HepG2 (cell line): ENCODE measurements around the gene CHCHD6. TPM values are rescaled to one million over a fixed set of nuclear protein-coding genes. Genes with fewer than 3 reads are reported as not detected.

Experiments
- ATAC-seq: fragments of 200-7000 bp; cut with Tn5 transposase; 3 replicates; pipeline ENCODE4 v1.9.1; 2020; ENCODE audit warnings: mild to moderate bottlenecking, moderate library complexity
- BruUV-seq: library from RNA; stranded (reverse); fragments of 400-500 nt; replicated peaks from 2 replicates; lab custom pipeline; 2021; lab: Mats Ljungman, UMichigan
- CTCF ChIA-PET: fragments of 300-600 bp; formaldehyde crosslinking; extraction: SDS; loops from one replicate; lab custom pipeline; 2021; ENCODE audit warnings: low total read pairs, inconsistent platforms, low intra/inter-chr PET ratio; lab: Yijun Ruan, JAX
- POLR2A ChIA-PET: fragments of 350-600 bp; sonication (Branson Sonifier 250); formaldehyde crosslinking; loops from one replicate; lab custom pipeline; 2020; ENCODE audit warnings: antibody characterized with exemption, inconsistent platforms; lab: Yijun Ruan, JAX
- DNase-seq: peaks from one replicate; pipeline ENCODE4 v3.0.0-alpha.2; 2015; ENCODE audit warnings: low spot score
- FAIRE-seq: peaks from 3 replicates; lab custom pipeline; 2011; peaks lifted over from hg19 to GRCh38; lab: Jason Lieb, UNC
- H2AFZ ChIP-seq: one replicate; pipeline ENCODE4 v1.6.1; 2011; ENCODE audit warnings: low read length, inconsistent platforms
- H3K27ac ChIP-seq: fragments of 300-600 bp; 3 replicates; pipeline ENCODE4 v1.8.0; 2011; ENCODE audit warnings: mixed run types, mild to moderate bottlenecking, mixed read lengths, low read length, inconsistent platforms; ENCODE audit not compliant: insufficient read depth; ENCODE audit errors: extremely low read length
- H3K27me3 ChIP-seq, 2 experiments: fragments of 200-600 bp in 1 of 2; 2 replicates in 1 of 2; 3 replicates in 1 of 2; pipeline versions ENCODE4 v1.6.0 to v1.8.0; 2011; ENCODE audit warnings: low read length in 2 of 2, mild to moderate bottlenecking in 2 of 2, moderate library complexity in 2 of 2, inconsistent platforms in 1 of 2; ENCODE audit not compliant: insufficient read depth in 2 of 2, control insufficient read depth in 1 of 2
- H3K36me3 ChIP-seq, 2 experiments: fragments of 200-600 bp in 1 of 2; replicated peaks in 1 of 2; 2 replicates in 1 of 2; 3 replicates in 1 of 2; pipeline versions ENCODE4 v1.5.1 to v1.8.0; 2011; ENCODE audit warnings: low read length in 2 of 2, inconsistent platforms in 1 of 2; ENCODE audit not compliant: insufficient read depth in 2 of 2, control insufficient read depth in 1 of 2
- H3K4me1 ChIP-seq: 2 replicates; pipeline ENCODE4 v1.5.1; 2012; ENCODE audit warnings: low read length, inconsistent platforms; ENCODE audit not compliant: insufficient read depth
- H3K4me2 ChIP-seq: 2 replicates; pipeline ENCODE4 v1.6.0; 2011; ENCODE audit warnings: low read depth, low read length, inconsistent platforms
- H3K4me3 ChIP-seq, 3 experiments: fragments of 200-600 bp in 1 of 3; sonication (generic), shearing (Covaris generic) in 1 of 3; replicated peaks in 1 of 3; 2 replicates each; pipeline ENCODE4 v1.5.1; 2011 to 2016; ENCODE audit warnings: low read length in 3 of 3, inconsistent platforms in 2 of 3, low read depth in 2 of 3, mild to moderate bottlenecking in 2 of 3, control low read depth in 1 of 3, mixed read lengths in 1 of 3; ENCODE audit not compliant: insufficient read depth in 1 of 3
- H3K79me2 ChIP-seq: one replicate; pipeline ENCODE4 v1.6.1; 2011; ENCODE audit warnings: low read length, inconsistent platforms; ENCODE audit not compliant: insufficient read depth
- H3K9ac ChIP-seq: 2 replicates; pipeline ENCODE4 v1.6.0; 2011; ENCODE audit warnings: mild to moderate bottlenecking, low read depth, low read length, inconsistent platforms; ENCODE audit not compliant: insufficient read depth
- H3K9me3 ChIP-seq: 2 replicates; pipeline ENCODE4 v1.5.1; 2012; ENCODE audit warnings: mild to moderate bottlenecking, low read length
- H4K20me1 ChIP-seq: 2 replicates; pipeline ENCODE4 v1.6.0; 2011; ENCODE audit warnings: inconsistent platforms, mild to moderate bottlenecking, low read length, moderate library complexity; ENCODE audit not compliant: insufficient read depth
- AFF4 ChIP-seq: sonication (generic); formaldehyde crosslinking; IDR thresholded peaks from 2 replicates; pipeline ENCODE4 v1.4.0; 2020; ENCODE audit warnings: missing genetic modification reagents
- AGO1 ChIP-seq: fragments of 200-400 bp; formaldehyde crosslinking; IDR thresholded peaks from 2 replicates; pipeline ENCODE4 v1.6.1; 2017; ENCODE audit warnings: mild to moderate bottlenecking, low read depth, low read length, moderate library complexity; ENCODE audit not compliant: poor library complexity, severe bottlenecking
- ATF1 ChIP-seq: IDR thresholded peaks from 2 replicates; pipeline ENCODE4 v1.6.1; 2016; ENCODE audit warnings: mild to moderate bottlenecking, control low read depth
- GFI1 ChIP-seq: sonication (generic); formaldehyde crosslinking; IDR thresholded peaks from 2 replicates; pipeline ENCODE4 v1.5.0; 2020; ENCODE audit warnings: missing genetic modification reagents, mild to moderate bottlenecking, borderline replicate concordance
- HDAC2 ChIP-seq: sonication (generic); formaldehyde crosslinking; IDR thresholded peaks from 2 replicates; pipeline ENCODE4 v1.4.0; 2020; ENCODE audit warnings: missing genetic modification reagents
- MIXL1 ChIP-seq: IDR thresholded peaks from 2 replicates; pipeline ENCODE4 v1.6.1; 2016
- RFXAP ChIP-seq: sonication (generic); formaldehyde crosslinking; IDR thresholded peaks from 2 replicates; pipeline ENCODE4 v1.4.0; 2020; ENCODE audit warnings: missing genetic modification reagents, borderline replicate concordance
- RNF2 ChIP-seq: fragments of 450-650 bp; conservative IDR thresholded peaks from 2 replicates; pipeline ENCODE4 v1.6.1; 2016; ENCODE audit warnings: low read depth
- TFAP4 ChIP-seq: sonication (generic); IDR thresholded peaks from 2 replicates; pipeline ENCODE4 v1.6.1; 2016; ENCODE audit warnings: low read depth, borderline replicate concordance
- TRAFD1 ChIP-seq: sonication (generic); formaldehyde crosslinking; IDR thresholded peaks from 2 replicates; pipeline ENCODE4 v1.5.1; 2020; ENCODE audit warnings: missing genetic modification reagents, mild to moderate bottlenecking, borderline replicate concordance
- ZBTB49 ChIP-seq: sonication (generic); formaldehyde crosslinking; IDR thresholded peaks from 2 replicates; pipeline ENCODE4 v1.4.0; 2020; ENCODE audit warnings: missing genetic modification reagents, borderline replicate concordance
- ZFP36L1 ChIP-seq: sonication (generic); formaldehyde crosslinking; IDR thresholded peaks from 2 replicates; pipeline ENCODE4 v1.8.0; 2022; ENCODE audit warnings: mild to moderate bottlenecking, missing genetic modification reagents, moderate library complexity
- ZNF263 ChIP-seq: sonication (generic); formaldehyde crosslinking; IDR thresholded peaks from 2 replicates; pipeline ENCODE4 v1.4.0; 2020; ENCODE audit warnings: missing genetic modification reagents
- ZNF331 ChIP-seq: sonication (generic); formaldehyde crosslinking; IDR thresholded peaks from 2 replicates; pipeline ENCODE4 v1.4.0; 2020; ENCODE audit warnings: missing genetic modification reagents
- ZNF710 ChIP-seq: sonication (generic); formaldehyde crosslinking; IDR thresholded peaks from 2 replicates; pipeline ENCODE4 v1.5.0; 2020; ENCODE audit warnings: mild to moderate bottlenecking, missing genetic modification reagents, borderline replicate concordance
- WGBS: methylation state at CpG from one replicate; pipeline ENCODE4 v1.1.6; 2017; ENCODE audit warnings: low lambda C conversion rate; 5-methylcytosine and 5-hydroxymethylcytosine counted together
- in situ Hi-C: cut with HindIII; loops from 2 replicates; pipeline ENCODE4 v1.10.0; 2017; ENCODE audit warnings: low pct_unique_long_range_greater_than_20kb; ENCODE audit not compliant: extremely low pct_ligation_motif_present
- intact Hi-C: fragments of 100-400 bp; cut with micrococcal nuclease; formaldehyde crosslinking; loops from one replicate; pipeline ENCODE4 v1.10.0; 2022; ENCODE audit not compliant: unreplicated experiment
- polyA plus RNA-seq, 8 experiments: library from polyadenylated mRNA; depleted of rRNA in 3 of 8; stranded (reverse) in 7 of 8; unstranded in 1 of 8; fragments of >200 nt; fragmentation: Illumina TruSeq in 4 of 8; extraction: Trizol in 4 of 8; gene quantifications; 2 replicates each; pipeline versions ENCODE4 v1.2.1 to v1.2.3, GENCODE V29; 2011 to 2016; ENCODE audit warnings: low read depth in 4 of 8, missing spikeins in 1 of 8, mixed read lengths in 1 of 8; ENCODE audit not compliant: insufficient read depth in 1 of 8
- total RNA-seq, 5 experiments: library from RNA; depleted of rRNA; stranded (reverse); fragments of >200 nt; fragmentation: Illumina TruSeq; extraction: Trizol; gene quantifications; 2 replicates each; pipeline ENCODE4 v1.2.3, GENCODE V29; 2016; ENCODE audit warnings: low read depth in 1 of 5

CHCHD6 gene
- total and polyA plus RNA-seq, 2 of the 13 experiments (the other 11 are each of a cell fraction or from before 2014, with no cell fraction given): 20.3 to 20.8 TPM

- Histone ChIP-seq H3K9me3 (no peaks in the 10 kb centered on the region), H4K20me1 (peaks cover 4% of the 10 kb centered on the region; the same call in 1 of the 2 replicates), H3K4me2 (no peak overlapping the region), H3K4me3 (no peak overlapping the region), H3K79me2 (no peaks in the 10 kb centered on the region), H3K27me3 (no peaks in the 10 kb centered on the region), H3K36me3 (peaks cover 21 to 24% of the 10 kb centered on the region in 2 experiments; a peak in 4 of 5 replicates), H2AFZ (no peak overlapping the region), H3K9ac (no peak overlapping the region), H3K4me1 (no peaks in the 10 kb centered on the region), H3K27ac (no peak overlapping the region)
- intact Hi-C loops: no loop called here
- ATAC-seq (no peak), DNase-seq (no peak), FAIRE-seq (no peak)
- 100% methylated on average over 5 of the region's 8 CpGs for WGBS
- POLR2A ChIA-PET: no interaction called here
- BruUV-seq: no TSS peak
- CTCF ChIA-PET: no interaction called here
- in situ Hi-C loops: no loop called here
- TF ChIP-seq MIXL1 (no peak), RFXAP (CRISPR knock-in tag) (no peak), AGO1 (no peak), ZFP36L1 (CRISPR knock-in tag) (no peak), ZNF710 (no peak), HDAC2 (CRISPR knock-in tag) (no peak), TFAP4 (no peak), ZNF331 (CRISPR knock-in tag) (no peak), AFF4 (no peak), TRAFD1 (CRISPR knock-in tag) (no peak), ZNF263 (CRISPR knock-in tag) (no peak), ATF1 (CRISPR knock-in tag) (no peak), ZBTB49 (CRISPR knock-in tag) (no peak), GFI1 (no peak), RNF2 (no peak)
Observed at GRCh38 chr3:126992776-126993175, 288.7 kb downstream of the CHCHD6 start.
